NT2/D1 (cell line): Measurements from ENCODE around the gene HSD17B14.

Experiments
- YY1 ChIP-seq: IDR thresholded peaks from 2 replicates; pipeline ENCODE4 v1.6.1; 2011; ENCODE audit not compliant: insufficient read length, insufficient read depth
- ZNF274 ChIP-seq: IDR thresholded peaks from 2 replicates; pipeline ENCODE4 v1.6.1; 2011; ENCODE audit warnings: mild to moderate bottlenecking, low read depth, low read length

GRCh38 chr19:48798937-48799336 lies 37.4 kb downstream of the HSD17B14 start:
- TF ChIP-seq ZNF274 (no peak), YY1 (no peak)
